ENCODE data around the gene IFITM2.
"Not testable (repeated sequence)": the region's sequence is repeated elsewhere in the genome, so short reads cannot be mapped to it uniquely, and the experiment has no call there.

IFITM2 gene

GRCh38 chr11:349270-349954, 41.8 kb downstream of the IFITM2 start:
- not testable (repeated sequence) for DNase-seq

- DNase-seq, result not testable (repeated sequence)
These were observed 42.6 kb downstream of the IFITM2 start for GRCh38 chr11:350033-350722.

DNA sequence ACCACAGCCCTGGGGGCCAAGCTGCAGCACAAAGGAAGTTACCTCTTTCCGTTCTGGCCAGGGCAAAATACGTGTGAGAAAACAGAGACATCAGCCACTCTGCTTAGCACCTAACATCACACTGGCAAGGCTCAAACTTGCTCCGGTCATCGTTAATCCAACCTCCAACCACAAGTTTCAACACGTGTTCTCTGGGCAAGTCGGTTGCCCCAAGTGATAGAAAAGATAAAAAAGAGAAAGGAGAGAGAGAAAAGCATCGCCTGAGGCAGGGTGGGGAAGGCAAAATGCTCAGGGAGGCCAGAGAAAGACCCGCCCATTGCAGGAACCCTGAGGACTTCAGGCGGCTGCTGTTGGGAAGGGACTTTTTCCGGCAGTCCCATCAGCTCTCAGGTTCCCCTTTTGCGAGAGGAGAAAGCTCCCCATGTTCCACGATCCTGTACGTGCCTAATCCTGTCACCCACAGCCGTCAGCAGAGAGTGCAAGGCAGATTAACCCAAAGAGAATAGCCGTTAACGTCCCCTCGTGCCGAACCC, 43.2 kb downstream of the IFITM2 start:
- no peak for DNase-seq

DNA sequence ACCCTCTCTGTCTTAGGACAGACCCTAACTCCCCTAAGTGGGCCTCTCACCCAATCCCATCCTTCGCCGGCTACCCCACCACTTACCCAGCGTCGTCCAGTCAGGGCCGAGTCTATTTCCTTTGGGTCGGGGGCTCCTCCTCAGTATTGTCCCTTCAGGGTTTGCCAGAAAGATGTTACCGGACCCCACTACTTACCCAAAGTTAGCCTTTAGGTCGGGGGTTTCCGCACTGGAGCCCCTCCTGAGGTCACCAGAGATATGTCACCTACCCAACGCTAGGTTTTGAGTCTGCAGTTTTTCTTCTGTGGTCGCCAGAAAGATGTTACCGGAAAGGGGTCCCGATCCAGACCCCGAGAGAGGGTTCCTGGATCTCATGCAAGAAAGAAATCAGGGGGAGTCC, 43.8 kb downstream of the IFITM2 start:
- DNase-seq, result no peak

DNA sequence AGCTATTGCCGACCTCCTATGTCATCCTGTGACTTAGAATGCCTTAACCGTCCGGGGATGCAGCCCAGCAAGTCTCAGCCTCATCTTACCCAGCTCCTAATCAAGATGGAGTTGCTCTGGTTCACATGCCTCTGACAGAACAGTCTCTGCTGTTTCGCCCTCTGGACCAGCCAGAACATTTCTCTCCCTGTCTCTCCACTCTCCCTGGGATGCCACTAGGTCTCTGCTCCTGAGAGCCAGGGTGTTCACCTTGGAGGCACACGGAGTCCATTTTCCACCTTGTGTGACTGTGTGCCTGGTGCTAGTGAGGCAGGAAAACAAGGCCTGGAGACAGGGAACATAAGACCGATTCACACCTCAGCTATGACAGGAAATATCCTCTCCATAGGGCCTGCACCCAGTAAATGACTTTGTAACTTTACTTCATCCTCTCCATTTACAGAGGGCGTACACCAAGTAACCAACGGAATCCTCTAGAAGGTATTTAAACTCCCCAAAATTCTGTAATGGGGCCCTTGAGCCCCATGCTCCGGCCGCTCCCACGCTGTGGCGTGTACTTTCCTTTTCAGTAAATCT, 44.9 kb downstream of the IFITM2 start:
- DNase-seq, result no peak

DNA sequence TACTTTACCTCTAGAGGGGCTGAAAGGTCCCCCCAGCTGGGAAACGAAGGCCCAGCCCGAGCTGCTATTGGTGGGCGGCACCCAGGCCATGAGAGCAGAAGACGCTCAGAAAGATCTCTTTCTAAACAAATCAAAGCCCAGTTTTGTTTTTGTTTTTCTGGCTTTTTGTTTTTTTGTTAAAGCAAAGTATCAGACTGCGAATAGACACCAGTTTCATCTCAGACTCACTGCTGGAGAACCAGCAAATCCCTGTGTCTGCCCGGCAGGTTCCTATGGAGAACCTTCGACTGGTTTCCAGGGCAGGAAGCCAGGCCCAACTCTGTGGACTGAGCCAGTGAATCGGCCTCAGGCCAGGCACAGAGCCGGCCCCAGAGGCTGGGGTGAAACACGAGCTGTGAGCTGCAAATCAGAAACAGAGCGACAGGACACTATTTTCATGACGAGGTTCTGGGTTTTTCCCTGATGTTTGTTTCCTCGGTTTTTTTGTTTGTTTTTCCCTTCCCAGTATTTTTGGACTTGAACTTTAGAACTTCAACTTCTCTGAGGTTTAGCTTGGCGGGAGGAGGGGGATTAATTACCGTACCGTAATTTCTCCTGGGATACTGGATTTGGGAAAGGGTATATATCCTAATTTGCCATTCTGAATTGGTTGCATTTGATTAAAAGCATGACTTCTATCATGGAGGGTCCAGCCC, 45.7 kb downstream of the IFITM2 start:
- no peak for DNase-seq

- DNase-seq, result peak in 1 of 2 experiments; percentile 61
These were observed 48.2 kb downstream of the IFITM2 start for GRCh38 chr11:355581-356458.

DNA sequence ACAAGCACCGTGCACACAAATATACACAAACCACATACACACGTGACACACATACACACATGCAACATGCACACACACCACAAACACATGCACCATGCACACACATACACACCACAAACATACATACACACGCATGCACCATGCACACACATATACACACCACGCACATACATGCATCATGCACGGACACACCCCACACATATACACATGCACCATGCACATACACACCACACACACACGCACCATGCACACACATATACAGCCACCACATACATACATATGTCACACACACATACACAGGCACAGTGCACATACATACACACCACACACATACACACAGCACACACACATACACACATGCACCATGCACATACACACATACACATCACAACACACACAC, 49.0 kb downstream of the IFITM2 start:
- DNase-seq, result no peak

GRCh38 chr11:357582-357981, 50.0 kb downstream of the IFITM2 start:
- DNase-seq, result no peak

- DNase-seq, result no peak
These were observed 50.6 kb downstream of the IFITM2 start for GRCh38 chr11:358129-358800.
